MCF 10A (cell line): ENCODE data around the gene ABCB10. TPM values are rescaled to one million over a fixed set of nuclear protein-coding genes. Genes with fewer than 3 reads are reported as not detected.

Experiments
- BruUV-seq: library from RNA; stranded (reverse); fragments of 400-500 nt; replicated peaks from 2 replicates; lab custom pipeline; 2021; lab: Mats Ljungman, UMichigan
- CTCF ChIA-PET: fragments of 300-600 bp; sonication (Branson Sonifier 250); formaldehyde crosslinking; extraction: SDS; loops from one replicate; lab custom pipeline; 2021; ENCODE audit warnings: antibody characterized with exemption, inconsistent platforms; lab: Yijun Ruan, JAX
- POLR2A ChIA-PET: fragments of 300-600, 350-650 bp; sonication (Branson Sonifier 250); formaldehyde crosslinking; extraction: SDS; loops from one replicate; lab custom pipeline; 2020; ENCODE audit warnings: antibody characterized with exemption, inconsistent platforms; lab: Yijun Ruan, JAX
- DNase-seq: peaks from one replicate; pipeline ENCODE4 v3.0.0-alpha.2; 2018; ENCODE audit not compliant: unreplicated experiment
- H3K27ac Mint-ChIP-seq: one replicate; pipeline ENCODE4 v1.8.0; 2022; ENCODE audit warnings: mild to moderate bottlenecking, low read depth, mixed read lengths; ENCODE audit not compliant: unreplicated experiment
- H3K27me3 Mint-ChIP-seq: one replicate; pipeline ENCODE4 v1.8.0; 2022; ENCODE audit warnings: mixed read lengths; ENCODE audit not compliant: insufficient read depth, unreplicated experiment
- H3K36me3 Mint-ChIP-seq: one replicate; pipeline ENCODE4 v1.8.0; 2022; ENCODE audit warnings: mild to moderate bottlenecking, moderate library complexity, mixed read lengths; ENCODE audit not compliant: insufficient read depth, unreplicated experiment
- H3K4me1 Mint-ChIP-seq: one replicate; pipeline ENCODE4 v1.8.0; 2022; ENCODE audit warnings: mixed read lengths; ENCODE audit not compliant: insufficient read depth, unreplicated experiment
- H3K4me3 Mint-ChIP-seq: one replicate; pipeline ENCODE4 v1.8.0; 2022; ENCODE audit warnings: mild to moderate bottlenecking, moderate library complexity, mixed read lengths; ENCODE audit not compliant: unreplicated experiment
- H3K9me3 Mint-ChIP-seq: one replicate; pipeline ENCODE4 v1.8.0; 2022; ENCODE audit warnings: mixed read lengths; ENCODE audit not compliant: unreplicated experiment
- CTCF ChIP-seq: fragments of 200-600 bp; IDR thresholded peaks from one replicate; pipeline ENCODE4 v1.8.0; 2022; ENCODE audit warnings: antibody characterized with exemption, mild to moderate bottlenecking; ENCODE audit not compliant: unreplicated experiment
- intact Hi-C: fragments of 100-400 bp; cut with micrococcal nuclease; formaldehyde crosslinking; loops from 2 replicates; pipeline ENCODE4 v1.14.1; 2022
- total RNA-seq: library from RNA; stranded (reverse); gene quantifications from 2 replicates; pipeline ENCODE4 v1.2.3, GENCODE V29; 2022

Gene ABCB10
- total RNA-seq, 1 experiment from 2014 or later: 34.8 TPM

DNA sequence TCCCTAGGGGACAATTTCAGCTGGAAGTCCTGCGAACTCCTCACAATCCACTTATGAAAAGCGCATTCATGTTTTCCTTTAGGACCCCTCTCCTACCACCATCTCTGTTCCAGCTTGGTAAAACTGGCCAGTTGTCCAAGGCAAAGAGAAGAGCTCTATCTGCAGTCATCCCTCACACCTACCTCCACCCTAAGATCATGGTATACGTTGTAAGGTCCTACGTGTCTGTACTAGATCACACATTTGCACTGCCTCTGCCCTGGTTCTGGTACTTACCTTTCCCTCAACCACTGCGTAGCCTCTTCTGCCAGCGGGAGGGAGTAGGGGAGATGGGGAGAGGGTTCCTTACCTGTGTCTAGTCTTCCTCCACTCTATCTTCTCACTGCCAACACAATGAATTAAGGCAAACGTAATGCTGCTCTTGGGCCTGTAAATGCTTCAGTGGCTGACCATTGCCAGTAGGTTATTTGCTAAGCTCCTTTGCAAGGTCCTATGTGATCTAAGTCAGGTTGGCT is 49.6 kb downstream of the ABCB10 start:
- no peak for TF ChIP-seq CTCF
- peak overlapping the region; percentile 88 for H3K4me3 Mint-ChIP-seq
- H3K27ac Mint-ChIP-seq: peak overlapping the region; percentile 99
- DNase-seq: no peak
- ChIA-PET POLR2A (interaction anchor here (0.5 to 5.7 kb wide), 55 partner anchors 9 to 1960 kb away, joined by 3 to 88 read pairs (median 4); partner anchors contain the start of genes ABCB10, CCSAP, RAB4A and TAF5L), CTCF (interaction anchor here (0.6 to 3.1 kb wide), 9 partner anchors 11 to 844 kb away, joined by 3 to 14 read pairs (median 7); partner anchors contain the start of gene ABCB10)
- H3K36me3 Mint-ChIP-seq: peaks cover 34% of the 10 kb centered on the region
- no peaks in the 10 kb centered on the region for H3K9me3 Mint-ChIP-seq
- intact Hi-C loops: no loop called here
- H3K27me3 Mint-ChIP-seq: no peaks in the 10 kb centered on the region
- TSS peak; percentile 96 for BruUV-seq
- H3K4me1 Mint-ChIP-seq: peaks cover 13% of the 10 kb centered on the region

GRCh38 chr1:229507951-229508822 is 50.3 kb downstream of the ABCB10 start, which contains the start of gene NUP133:
NUP133 (minus strand) TSS chr1:229508341; CDS start chr1:229508249, 92 bp downstream.
- Mint-ChIP-seq H3K9me3 (no peaks in the 10 kb centered on the region), H3K4me3 (peak within 1 kb of the TSS; percentile 88), H3K27me3 (no peaks in the 10 kb centered on the region), H3K27ac (peak within 1 kb of the TSS; percentile 99), H3K36me3 (peaks cover 34% of the 10 kb centered on the region), H3K4me1 (peaks cover 13% of the 10 kb centered on the region)
- intact Hi-C loops: no loop called here
- no TSS peak for BruUV-seq
- peak; percentile 100 for DNase-seq
- ChIA-PET POLR2A (interaction anchor here (0.5 to 5.7 kb wide), 61 partner anchors 7 to 1959 kb away, joined by 3 to 88 read pairs (median 4); partner anchors contain the start of genes ABCB10, CCSAP, RAB4A and TAF5L), CTCF (interaction anchor here (0.6 to 3.1 kb wide), 10 partner anchors 12 to 843 kb away, joined by 3 to 14 read pairs (median 6); partner anchors contain the start of gene ABCB10)
- no peak for TF ChIP-seq CTCF

DNA sequence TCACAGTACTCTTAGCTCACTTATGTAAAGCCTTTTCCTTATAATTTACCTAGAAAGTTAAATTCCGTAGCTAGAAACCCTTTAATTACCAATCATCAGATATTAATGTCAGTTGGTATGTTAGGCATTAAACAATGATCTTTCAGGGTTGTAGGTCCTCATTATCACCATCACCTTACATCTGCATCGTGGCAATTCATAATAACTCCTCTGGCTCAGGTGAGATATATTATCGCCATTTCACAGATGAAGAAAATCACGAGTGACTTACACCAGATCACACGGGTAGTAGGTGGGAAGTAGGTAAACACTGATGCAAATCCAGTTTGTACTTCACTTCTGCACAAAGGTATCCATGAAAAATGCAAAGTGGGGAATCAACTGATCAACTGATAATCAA is 51.0 kb downstream of the ABCB10 start:
- ChIA-PET CTCF (interaction anchor here (0.7 to 3.1 kb wide), 6 partner anchors 10 to 802 kb away, joined by 3 to 14 read pairs (median 4); partner anchors contain the start of gene ABCB10), POLR2A (interaction anchor here (0.6 to 5.7 kb wide), 31 partner anchors 8 to 1136 kb away, joined by 3 to 88 read pairs (median 6); partner anchors contain the start of genes ABCB10, CCSAP, RAB4A and TAF5L)
- peak overlapping the region; percentile 88 for H3K4me3 Mint-ChIP-seq
- no peaks in the 10 kb centered on the region for H3K9me3 Mint-ChIP-seq
- peaks cover 13% of the 10 kb centered on the region for H3K4me1 Mint-ChIP-seq
- no peak for DNase-seq
- BruUV-seq: TSS peak; percentile 56
- H3K27ac Mint-ChIP-seq: peak overlapping the region; percentile 99
- intact Hi-C loops: no loop called here
- H3K36me3 Mint-ChIP-seq: peaks cover 40% of the 10 kb centered on the region
- H3K27me3 Mint-ChIP-seq: no peaks in the 10 kb centered on the region
- TF ChIP-seq CTCF: no peak
